Measurements from ENCODE around the gene TOR3A.
A peak's percentile ranks its signal among the peaks of the same experiment; 100 is the strongest.

TOR3A gene

DNA sequence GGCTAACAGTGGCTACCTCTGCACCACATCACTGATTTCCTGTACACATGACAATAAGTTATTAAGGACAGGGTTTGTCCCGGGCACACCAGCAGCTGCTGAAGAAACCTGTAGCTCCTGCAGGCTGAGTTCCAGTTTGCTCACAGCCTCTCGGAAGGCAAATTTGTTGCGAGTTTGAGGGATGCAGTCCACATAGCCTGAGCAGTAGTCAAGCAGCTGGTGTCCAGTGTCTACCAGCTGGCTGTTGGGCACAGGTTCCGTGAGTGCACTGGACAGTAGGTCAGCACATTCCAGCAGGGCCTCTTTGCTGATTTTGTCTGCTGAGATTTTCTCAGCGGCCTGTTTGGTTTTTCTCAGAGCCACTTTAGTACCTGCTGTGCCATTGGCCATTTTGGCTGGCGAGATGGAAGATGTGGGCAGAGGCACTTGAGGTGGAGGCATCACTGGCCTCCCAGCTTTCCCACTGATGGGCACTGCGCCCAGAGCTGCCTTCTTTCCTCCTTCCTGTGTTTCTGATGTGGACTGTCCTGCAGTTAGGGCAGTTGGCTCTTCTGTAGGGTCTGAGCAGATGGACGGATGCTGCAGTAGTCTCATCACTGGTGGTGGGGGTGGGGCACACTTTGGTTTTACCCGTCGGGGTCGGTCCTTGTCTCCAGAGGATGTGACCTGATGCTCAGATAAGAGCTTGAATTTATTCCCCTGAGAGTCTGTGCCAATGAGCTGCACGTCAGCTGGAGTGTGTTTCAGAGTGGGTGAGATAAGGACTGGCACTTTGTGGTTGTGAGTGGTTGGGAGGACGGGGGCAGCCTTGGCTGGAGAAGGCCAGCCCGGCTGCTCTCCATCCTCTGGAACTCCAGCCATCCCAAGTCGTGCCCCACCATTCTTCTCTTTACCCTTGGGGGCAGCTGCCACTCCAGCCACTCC lies 26.1 kb downstream of the TOR3A start:
- H3K4me3 ChIP-seq (ENCODE audit: low read length) = no peak overlapping the region
- TF ChIP-seq, protein P1, sequence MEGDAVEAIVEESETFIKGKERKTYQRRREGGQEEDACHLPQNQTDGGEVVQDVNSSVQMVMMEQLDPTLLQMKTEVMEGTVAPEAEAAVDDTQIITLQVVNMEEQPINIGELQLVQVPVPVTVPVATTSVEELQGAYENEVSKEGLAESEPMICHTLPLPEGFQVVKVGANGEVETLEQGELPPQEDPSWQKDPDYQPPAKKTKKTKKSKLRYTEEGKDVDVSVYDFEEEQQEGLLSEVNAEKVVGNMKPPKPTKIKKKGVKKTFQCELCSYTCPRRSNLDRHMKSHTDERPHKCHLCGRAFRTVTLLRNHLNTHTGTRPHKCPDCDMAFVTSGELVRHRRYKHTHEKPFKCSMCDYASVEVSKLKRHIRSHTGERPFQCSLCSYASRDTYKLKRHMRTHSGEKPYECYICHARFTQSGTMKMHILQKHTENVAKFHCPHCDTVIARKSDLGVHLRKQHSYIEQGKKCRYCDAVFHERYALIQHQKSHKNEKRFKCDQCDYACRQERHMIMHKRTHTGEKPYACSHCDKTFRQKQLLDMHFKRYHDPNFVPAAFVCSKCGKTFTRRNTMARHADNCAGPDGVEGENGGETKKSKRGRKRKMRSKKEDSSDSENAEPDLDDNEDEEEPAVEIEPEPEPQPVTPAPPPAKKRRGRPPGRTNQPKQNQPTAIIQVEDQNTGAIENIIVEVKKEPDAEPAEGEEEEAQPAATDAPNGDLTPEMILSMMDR (conservative IDR thresholded peaks at IDR 0.05; ENCODE audit: low read depth, low read length) = no peak
- no peak for DNase-seq (ENCODE audit: low read depth)

DNA sequence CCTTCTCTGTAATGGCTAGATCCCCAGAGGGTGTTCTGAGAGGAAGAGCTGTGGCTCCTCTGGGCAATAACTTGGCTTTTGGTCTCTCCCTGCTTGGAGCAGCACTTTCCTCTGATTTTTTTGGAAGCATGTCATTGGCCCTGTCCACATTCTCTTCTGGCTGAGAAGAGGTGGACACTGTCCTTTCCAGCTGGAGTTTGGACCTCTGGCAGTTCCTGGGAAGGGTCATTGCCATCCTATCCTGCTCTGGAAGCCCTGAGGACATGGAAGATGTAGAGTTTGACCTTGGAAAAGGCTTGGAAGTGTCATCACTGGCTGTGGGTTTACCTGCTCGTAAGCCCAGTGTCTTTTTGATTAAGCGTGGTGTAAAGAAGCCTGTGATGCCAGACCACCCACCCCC lies 26.8 kb downstream of the TOR3A start:
- H3K4me3 ChIP-seq (ENCODE audit: low read length) = no peak overlapping the region
- DNase-seq (ENCODE audit: low read depth) = no peak
- TF ChIP-seq, protein P1 (conservative IDR thresholded peaks at IDR 0.05; ENCODE audit: low read depth, low read length) = no peak

DNA sequence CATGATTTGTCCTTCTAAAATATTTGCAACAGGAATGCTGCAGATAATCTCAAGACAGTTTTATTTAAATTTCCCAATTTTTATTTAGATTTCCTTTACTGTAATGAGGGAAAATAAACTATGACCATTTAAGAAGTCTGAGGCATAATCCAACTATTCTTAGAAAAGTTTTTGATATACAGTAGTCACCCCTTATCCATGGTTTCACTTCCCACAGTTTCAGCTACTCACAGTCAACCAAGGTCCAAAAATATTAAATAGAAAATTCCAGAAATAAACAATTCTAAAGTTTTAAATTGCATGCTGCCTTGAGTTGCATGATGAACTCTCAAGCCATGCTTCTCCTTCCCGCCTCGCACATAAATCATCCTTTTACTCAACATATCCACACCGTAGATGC lies 33.3 kb downstream of the TOR3A start:
- TF ChIP-seq, protein P1 (conservative IDR thresholded peaks at IDR 0.05; ENCODE audit: low read depth, low read length) = no peak
- no peak for DNase-seq (ENCODE audit: low read depth)
- no peak overlapping the region for H3K4me3 ChIP-seq (ENCODE audit: low read length)

DNA sequence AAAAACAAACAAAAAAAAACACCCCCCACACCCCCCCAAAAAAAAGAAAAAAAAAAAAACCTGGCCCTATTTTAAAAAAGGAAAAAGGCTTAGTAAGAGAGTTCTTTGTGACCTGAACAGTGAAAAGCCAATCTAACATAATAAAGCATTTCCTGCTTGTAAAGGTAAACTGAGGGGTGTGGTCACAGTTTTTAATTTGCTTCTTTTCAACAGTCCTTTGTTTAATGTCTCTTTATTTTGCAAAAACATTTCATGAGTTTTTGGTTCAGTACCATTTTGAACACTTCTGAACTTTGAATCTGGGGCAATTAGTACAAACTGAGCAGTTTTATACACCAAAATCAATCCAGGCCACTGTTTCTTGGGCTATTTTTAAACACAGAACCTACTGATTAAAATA lies 37.6 kb downstream of the TOR3A start:
- H3K4me3 ChIP-seq (ENCODE audit: low read length) = no peak overlapping the region
- no peak for DNase-seq (ENCODE audit: low read depth)
- TF ChIP-seq, protein P1 (conservative IDR thresholded peaks at IDR 0.05; ENCODE audit: low read depth, low read length) = no peak

DNA sequence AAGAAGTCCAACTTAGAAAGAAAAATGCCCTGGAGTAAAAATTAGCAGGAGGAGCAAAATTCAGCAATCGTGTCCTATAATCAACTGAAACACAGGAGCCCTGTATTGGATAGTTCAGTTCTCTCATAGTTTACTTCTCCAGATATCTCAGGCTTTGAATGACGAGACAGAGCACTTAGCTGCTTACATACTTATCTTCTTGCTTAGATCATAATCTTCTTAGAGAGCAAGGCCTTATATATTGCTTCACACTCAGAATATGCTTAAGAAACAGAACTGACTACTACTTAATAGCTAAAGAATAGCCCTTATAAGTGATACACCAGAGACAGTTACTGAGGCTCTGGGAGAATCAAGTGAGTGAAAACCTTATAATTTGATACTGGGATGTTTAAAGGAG lies 38.9 kb downstream of the TOR3A start:
- DNase-seq (ENCODE audit: low read depth) = no peak
- H3K4me3 ChIP-seq (ENCODE audit: low read length) = no peak overlapping the region
- TF ChIP-seq, protein P1 (conservative IDR thresholded peaks at IDR 0.05; ENCODE audit: low read depth, low read length) = no peak

DNA sequence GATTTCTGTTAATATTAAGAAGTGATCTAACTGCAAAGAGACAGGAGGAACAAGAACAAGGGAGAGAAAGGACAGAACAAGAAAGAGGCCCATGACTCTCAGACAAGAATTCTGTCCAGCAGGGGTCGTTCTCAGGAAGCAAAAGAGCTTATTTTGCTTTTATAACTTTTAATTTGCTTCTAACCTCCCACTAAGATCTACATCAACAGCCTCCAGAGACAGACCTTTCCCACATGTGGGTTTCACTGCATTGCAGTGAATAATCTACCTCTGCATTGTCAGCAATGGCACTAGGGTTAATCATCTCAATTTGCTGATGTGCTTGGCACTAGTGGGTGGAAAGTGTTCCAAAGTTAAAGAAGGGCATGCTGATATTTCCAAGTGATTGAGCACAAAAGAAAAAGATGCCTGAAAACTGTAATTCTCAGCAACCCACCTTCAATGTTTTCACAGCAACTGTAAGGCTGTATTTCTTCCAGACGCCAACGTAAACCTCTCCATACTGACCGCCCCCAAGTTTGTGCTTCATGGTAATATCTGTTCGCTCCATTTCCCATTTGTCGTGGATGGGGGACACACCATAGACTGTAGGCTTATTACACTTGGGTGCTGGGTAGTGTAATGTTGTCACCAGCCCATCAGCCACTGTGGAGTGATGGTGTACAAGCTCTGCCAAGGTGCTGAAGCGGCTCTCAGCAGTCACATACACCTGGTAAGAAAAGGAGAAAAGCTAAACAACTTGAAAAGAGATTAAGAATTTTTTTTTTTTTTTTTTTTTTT lies 39.5 kb downstream of the TOR3A start:
- H3K4me3 ChIP-seq (ENCODE audit: low read length) = no peak overlapping the region
- DNase-seq (ENCODE audit: low read depth) = no peak
- TF ChIP-seq, protein P1 (conservative IDR thresholded peaks at IDR 0.05; ENCODE audit: low read depth, low read length) = peak; percentile 53
